NCI-H2227 treated with DMSO at 0.1 percent for 48 hours (cell line): Measurements from ENCODE around the gene CPZ.

Experiments
- DNase-seq: peaks from one replicate; lab custom pipeline; 2025; lab: John Stamatoyannopoulos, UW

Gene CPZ

DNA sequence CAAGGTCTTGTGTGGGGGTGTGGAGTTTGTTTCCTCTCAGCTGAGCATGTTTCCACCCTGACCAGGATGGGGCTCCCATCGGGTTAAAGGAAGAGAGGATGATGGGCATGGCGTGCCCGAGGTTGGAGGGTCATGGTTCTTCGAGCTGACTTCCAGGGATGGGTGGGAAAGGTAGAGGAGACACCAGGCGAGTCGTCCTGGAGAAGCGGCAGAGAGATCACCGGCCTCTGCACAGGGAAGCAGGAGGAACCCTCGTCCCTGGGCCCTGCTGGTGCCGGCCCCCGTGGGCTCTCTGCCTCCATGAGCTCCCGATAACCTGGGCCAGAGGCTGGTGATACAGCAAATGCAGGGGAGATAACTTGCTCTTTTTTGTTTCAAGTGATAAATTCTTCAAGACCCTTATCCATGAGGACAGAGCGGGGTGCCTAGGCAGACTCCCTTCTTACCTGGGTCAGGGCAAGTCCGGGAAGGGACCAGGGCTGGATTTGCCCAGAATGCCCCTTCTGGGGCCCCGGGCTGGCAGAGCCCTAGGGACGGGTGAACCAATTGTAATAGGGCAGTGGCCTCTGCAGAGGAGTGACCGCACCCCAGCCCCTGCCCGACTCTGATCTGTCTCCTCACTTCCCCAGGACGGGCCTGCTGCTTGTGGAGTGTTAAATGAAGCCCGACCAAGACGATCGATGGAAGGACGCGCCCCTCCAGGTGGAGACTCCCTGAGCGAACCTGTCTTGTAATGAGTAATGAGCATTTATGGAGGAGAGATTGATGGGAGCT, 63.0 kb downstream of the CPZ start:
- no peak for DNase-seq

DNA sequence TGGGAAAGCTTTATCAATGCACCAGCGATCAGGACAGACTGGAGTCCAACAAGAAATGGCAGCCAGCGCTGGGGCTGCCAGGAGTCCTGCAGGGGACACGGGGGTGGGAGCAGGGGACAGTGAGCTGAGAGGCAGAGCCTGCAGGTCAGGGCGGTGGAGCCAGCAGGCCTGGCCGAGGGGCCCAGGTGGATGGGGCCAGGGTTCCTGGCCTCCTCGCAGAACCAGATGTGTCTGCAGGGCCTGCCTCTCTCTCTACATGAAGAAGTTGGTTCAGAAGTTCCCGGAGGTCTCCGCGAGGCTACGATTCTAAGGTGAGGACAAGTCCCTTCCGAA, 63.6 kb downstream of the CPZ start:
- DNase-seq = no peak

DNA sequence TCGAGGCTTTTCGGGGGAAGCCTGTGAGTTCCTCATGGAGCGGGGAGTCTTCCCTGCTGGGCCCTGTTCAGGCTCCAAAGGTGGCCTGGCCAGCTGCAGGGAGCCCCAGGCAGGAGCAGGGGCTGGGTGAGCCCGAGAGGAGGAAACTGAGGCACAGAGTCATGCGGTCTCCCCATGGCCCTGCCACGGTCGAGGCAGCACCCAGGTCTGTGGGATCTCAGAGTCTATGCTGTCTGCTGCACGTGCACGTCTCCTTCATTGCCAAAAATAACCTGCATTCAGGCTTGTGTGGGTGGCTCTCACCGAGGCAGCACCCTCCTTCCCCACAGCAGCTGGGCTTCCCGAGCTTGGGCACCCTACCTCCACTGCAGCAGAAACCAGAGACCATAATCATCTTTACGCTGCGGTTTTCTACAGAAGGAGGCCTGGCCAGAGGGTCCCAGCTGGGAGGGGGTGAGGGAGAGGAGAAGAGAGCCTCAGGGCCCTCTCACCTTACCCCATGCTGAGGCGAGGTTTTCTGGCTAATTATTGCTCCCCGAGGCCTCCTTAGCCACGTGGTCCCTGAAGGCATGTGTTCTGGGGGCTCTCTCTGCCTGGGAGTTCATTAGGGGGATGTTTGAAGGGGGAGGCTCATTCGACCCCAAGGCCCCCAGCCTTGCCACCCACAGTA, 64.3 kb downstream of the CPZ start:
- no peak for DNase-seq

DNA sequence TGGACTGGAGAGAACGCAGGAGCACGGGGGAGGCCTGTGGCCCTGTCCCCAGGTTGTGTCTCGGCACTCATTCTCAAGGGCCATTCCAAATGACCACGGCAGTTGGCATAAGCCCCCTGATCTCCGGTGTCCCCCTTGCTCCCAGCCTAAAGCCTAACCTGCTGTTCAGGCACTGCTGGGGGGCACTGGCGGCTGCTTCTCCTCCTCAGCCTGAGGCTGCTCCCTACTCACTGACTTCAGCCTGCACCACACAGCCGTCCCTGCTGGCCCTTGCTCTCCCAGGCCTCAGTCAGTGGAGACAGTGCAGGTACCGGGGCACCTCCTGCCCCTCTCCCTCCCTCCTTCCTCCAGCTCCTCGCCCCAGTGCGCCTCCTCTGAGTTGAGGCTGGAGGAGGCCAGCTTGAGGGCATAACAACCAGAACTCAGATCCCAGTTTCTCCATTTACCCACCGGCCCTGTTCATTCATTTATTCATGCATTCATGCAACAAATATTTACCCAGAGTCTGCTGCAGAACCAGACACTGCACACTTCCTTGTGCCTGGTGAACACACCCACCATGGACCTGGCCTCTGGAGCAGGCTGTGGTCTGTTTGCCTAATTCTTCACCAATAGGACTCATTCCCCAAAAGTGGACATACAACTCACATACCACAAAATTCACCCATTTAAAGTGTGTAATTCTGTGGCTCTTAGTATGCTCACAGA, 65.0 kb downstream of the CPZ start:
- DNase-seq = no peak

DNA sequence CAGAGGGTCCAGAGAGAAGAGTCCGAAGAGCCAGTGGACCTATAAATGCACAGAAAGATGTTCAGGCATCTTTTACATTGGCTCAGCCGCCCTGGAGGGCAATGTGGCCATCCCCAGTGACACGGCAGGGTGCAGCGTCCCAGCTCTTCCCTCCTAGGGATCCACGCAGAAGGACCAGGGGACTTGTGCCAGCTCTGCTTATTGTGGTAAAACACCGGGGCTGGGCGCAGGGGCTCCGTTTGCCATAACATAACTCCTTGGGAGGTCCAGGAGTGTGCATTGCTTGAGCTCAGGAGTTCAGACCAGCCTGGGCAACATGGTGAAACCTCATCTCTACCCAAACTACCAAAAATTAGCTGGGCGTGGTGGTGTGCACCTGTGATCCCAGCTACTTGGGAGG, 70.2 kb downstream of the CPZ start:
- no peak for DNase-seq

DNA sequence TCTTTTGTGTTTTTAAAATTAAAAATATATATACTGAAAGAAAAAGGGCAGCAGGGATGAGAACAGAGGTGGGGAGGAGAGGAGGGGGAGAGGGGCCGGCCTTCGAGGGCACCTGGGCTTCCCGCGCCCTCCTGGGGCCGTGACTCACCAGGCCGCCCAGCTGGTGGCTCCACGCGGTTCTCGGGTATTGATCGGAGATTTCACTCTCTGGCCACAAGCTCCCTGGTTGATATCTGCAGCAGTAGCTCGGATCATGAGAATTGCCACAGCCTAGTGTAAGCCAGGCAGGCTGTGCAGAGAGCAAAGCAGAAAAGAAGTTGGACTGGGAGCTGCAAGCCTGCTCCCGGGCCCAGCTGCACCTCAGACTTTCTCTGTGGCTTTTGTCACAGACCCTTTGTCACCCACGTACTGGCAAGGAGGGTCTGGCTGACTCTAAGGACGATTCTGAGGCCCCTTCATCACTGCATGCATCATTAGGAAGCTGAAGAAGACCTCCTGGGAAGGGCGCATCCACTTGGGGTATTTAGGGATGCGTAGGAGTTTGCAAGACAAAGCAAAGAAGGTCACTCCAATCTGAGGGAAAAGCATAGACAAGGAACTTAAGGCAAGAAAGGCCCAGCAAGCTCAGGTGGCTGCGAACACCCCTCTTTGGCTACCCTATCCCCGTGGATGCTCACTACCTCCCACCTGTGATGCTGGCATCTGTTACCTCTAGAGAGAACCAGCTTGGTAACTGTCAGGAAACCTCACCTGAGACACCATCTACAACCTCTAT, 71.7 kb downstream of the CPZ start:
- no peak for DNase-seq

DNA sequence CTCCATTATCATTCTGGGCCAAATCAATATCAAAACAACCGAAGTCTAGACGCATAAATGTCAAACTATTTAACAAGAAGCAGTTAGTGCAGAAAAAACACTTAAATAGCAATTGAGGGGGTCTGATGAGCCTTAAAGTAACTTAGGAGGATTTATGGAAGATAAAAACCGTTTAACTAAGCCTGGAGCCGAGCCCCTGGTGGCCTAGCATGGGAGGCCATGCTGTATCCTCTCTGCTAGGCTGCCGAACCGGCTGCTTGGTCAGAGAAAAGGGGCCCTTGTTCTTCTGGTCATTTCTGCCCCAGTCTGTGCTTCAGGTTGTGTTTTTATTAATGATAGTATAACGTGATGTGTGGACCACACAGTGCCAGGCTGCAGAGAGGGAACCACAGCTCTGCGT, 72.4 kb downstream of the CPZ start:
- no peak for DNase-seq

DNA sequence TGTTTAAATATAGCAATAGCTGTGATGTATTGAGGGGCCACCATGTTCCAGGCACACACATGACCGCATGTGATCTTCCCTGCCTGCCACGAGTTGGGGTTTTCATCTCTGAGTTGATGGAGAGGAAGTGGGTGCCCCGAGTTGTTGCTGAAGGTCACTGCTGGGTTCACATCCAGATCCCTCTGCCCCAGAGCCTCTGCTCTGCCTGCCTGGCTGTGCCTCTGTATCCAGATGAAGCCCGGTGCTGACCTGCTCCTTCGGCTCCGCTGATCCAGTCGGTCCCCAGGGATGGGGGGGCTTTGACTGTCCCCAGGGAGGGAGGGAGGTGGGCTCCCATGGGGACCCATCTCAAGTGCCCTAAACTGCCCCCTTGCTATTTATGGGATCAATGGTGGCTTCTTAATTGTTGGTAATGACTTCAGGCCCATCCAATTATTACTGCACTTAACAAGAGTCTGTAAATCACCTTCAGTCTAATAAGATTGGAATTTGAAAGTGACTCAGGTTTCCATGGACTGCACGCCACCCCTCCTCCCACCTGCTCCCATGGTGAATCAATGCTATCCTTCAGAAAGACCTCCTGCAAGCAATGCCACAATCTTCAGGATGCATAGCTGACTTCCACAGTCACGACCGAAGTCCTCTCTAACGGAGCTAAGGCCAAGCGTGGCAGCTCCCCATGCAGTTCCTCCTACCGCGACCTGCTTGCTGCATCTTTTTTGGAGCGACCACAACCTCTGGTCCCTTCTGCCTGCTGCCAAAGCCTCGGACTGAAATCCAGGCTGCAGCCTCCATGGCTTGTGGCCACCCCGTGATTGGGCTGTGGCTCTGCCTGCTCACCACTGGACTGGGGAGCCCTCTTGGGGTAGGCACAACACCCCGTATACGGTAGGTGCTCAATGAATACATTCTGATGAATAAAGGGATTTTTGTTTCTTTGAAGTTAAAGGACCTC, 73.1 kb downstream of the CPZ start:
- no peak for DNase-seq

DNA sequence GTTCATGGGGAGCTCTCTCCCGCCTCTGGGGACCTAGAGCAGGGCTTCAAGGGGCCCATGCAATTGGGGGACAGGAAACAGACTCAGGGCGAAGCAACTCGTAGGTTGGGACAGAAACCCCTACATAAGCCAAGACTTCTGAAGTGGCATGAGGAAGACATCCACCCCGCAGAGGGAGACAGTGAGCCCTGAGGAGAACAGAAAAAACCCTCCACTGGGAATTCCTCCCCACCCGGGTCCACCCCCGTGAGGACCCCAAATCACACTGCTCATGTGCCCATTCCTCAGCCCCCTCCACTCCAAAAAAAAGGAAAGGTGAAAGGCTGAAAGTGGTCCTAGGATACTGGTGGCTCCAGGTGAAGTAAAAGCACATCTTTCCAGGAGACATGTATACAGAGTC, 74.0 kb downstream of the CPZ start:
- DNase-seq = no peak
